Central memory CD8-positive, alpha-beta T cell (primary cell): Measurements from ENCODE around the gene ZBTB40.

Experiments
- ATAC-seq: fragments of 150-1000 bp; cut with Tn5 transposase; replicated peaks from 2 replicates; pipeline ENCODE4 v1.10.0; 2022; ENCODE audit warnings: mild to moderate bottlenecking, moderate FRiP score, moderate number of reproducible peaks; ENCODE audit not compliant: poor library complexity, severe bottlenecking; ENCODE audit errors: extremely low read depth
- DNase-seq, 2 donors: peaks; one replicate each; pipeline ENCODE4 v3.0.0; 2021; ENCODE audit warnings: low spot score in 2 of 2
- H3K27ac Mint-ChIP-seq: one replicate; pipeline ENCODE4 v1.8.0; 2022; ENCODE audit warnings: low read depth, mild to moderate bottlenecking, moderate library complexity, mixed read lengths
- H3K27me3 Mint-ChIP-seq: one replicate; pipeline ENCODE4 v1.8.0; 2022; ENCODE audit warnings: mixed read lengths
- H3K36me3 Mint-ChIP-seq: one replicate; pipeline ENCODE4 v1.8.0; 2022; ENCODE audit warnings: mild to moderate bottlenecking, moderate library complexity, mixed read lengths; ENCODE audit not compliant: insufficient read depth
- H3K4me1 Mint-ChIP-seq: one replicate; pipeline ENCODE4 v1.8.0; 2022; ENCODE audit warnings: mixed read lengths
- H3K4me3 Mint-ChIP-seq: one replicate; pipeline ENCODE4 v1.8.0; 2022; ENCODE audit warnings: mild to moderate bottlenecking, moderate library complexity, mixed read lengths
- H3K9me3 Mint-ChIP-seq: one replicate; pipeline ENCODE4 v1.8.0; 2022; ENCODE audit warnings: mixed read lengths

ZBTB40 gene

DNA sequence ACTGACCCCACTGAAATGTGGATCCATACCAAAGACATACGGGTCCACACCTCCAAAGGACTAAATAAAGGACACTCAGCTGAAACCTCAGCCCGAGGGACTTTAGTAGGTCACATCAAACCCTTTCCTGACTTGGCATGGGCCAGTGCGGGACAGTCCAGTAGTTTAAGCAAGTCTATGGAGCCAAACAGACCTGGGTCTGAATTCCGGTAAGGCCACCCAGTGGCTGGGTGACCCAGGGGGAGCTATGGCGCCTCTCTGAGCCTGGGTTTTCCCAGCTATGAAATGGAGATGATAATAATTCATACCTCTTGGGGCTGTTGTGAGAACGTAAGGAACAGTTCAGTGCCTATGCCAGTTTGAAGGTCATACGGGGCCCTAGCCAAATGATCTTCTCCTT is 36.2 kb upstream of the ZBTB40 start:
- H3K27ac Mint-ChIP-seq, result no peak overlapping the region
- H3K4me3 Mint-ChIP-seq, result no peak overlapping the region
- H3K9me3 Mint-ChIP-seq, result no peaks in the 10 kb centered on the region
- H3K36me3 Mint-ChIP-seq, result no peaks in the 10 kb centered on the region
- ATAC-seq (no peak), DNase-seq (no peak)
- H3K27me3 Mint-ChIP-seq, result peaks cover 50% of the 10 kb centered on the region
- no peaks in the 10 kb centered on the region for H3K4me1 Mint-ChIP-seq

DNA sequence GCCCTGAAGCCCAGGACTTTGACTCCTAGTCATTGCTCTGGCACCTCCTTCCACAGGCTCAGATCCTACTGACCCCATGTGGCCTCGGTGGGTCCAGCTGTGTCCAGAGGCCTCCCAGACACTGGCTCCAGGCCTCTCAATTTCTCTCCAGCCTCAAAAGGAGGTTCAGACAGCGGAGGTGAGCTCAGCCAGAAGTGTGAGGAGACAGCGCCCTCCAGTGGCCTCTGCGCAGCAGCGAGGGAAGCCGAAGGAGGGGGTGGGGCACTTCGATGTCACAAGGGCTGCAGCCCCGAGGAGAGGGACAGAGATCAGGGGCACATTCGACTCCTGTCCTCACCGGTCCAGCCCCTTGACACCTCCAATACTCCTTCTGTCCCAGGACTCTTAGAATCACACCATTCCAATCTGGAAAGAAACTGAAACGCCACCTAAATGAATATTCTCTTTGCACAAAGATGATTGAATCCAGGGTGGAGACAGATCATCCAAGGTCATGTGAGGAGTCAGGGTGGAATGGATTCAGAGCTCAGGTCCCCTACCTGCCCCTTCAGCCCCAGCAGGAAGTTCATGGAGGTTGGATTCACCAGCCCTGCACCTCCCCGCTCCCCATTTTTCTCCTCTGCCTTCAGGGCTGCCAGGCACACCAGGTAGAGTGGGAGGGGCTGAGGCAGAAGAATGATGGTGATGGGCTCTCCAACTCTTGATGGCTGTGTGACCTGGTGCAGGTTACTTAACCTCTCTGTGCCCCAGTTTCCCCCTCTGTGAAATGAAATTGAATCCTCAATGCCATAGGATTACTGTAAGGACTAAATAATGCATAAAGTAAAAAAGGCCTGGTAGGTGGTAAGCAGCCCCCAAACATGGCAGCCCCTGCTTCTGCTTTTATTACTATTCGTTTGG is 34.8 kb upstream of the ZBTB40 start:
- Mint-ChIP-seq H3K4me3 (no peak overlapping the region), H3K9me3 (no peaks in the 10 kb centered on the region), H3K4me1 (no peaks in the 10 kb centered on the region), H3K27me3 (peaks cover 44% of the 10 kb centered on the region), H3K27ac (no peak overlapping the region), H3K36me3 (no peaks in the 10 kb centered on the region)
- ATAC-seq, result peak; percentile 36
- peak; percentile 58 to 66 for DNase-seq

DNA sequence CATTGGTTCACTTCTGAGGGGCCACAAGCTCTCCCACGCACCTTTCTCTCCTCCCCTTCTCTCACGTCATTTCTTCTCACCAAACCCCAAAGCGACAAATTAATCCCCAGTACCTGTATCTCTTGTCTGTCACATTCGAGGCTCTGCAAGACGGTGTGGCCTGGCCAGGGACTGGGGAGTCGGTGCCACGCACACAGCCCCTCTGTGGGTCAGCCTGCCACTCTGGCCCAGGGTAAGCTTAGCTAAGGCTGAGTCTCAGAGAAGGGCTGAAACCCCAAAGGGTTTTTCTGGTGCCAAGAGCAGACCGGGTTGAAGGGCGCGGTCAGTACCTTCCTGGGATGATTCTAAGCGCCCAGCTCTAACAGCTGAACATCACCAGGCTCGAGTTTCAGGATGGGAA is 34.2 kb upstream of the ZBTB40 start:
- no peak for DNase-seq
- Mint-ChIP-seq H3K27me3 (peaks cover 42% of the 10 kb centered on the region), H3K4me1 (no peaks in the 10 kb centered on the region), H3K27ac (no peak overlapping the region), H3K4me3 (no peak overlapping the region), H3K9me3 (no peaks in the 10 kb centered on the region), H3K36me3 (no peaks in the 10 kb centered on the region)
- ATAC-seq, result no peak

DNA sequence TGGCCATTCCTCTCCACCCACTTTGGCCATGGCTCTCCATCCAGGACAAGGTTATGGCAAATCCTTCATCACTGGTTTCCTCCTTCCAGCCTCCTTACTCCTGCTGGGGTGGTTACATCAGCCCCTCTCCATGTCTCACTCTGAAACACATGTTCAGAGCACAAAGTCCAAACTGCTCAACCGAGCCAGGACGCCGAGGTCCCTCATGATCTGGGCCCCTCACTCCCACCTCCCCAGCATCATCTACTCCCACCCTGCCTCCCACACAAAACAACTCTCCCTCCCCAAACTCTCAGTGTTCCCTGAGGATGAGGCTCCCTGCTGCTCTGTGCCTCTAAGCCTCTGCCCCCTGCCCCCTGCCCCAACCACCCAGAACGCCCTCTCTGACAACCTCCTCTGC is 33.3 kb upstream of the ZBTB40 start:
- H3K27ac Mint-ChIP-seq, result no peak overlapping the region
- H3K4me1 Mint-ChIP-seq, result no peaks in the 10 kb centered on the region
- no peaks in the 10 kb centered on the region for H3K9me3 Mint-ChIP-seq
- no peak for DNase-seq
- H3K27me3 Mint-ChIP-seq, result peaks cover 42% of the 10 kb centered on the region
- ATAC-seq, result no peak
- no peaks in the 10 kb centered on the region for H3K36me3 Mint-ChIP-seq
- no peak overlapping the region for H3K4me3 Mint-ChIP-seq

DNA sequence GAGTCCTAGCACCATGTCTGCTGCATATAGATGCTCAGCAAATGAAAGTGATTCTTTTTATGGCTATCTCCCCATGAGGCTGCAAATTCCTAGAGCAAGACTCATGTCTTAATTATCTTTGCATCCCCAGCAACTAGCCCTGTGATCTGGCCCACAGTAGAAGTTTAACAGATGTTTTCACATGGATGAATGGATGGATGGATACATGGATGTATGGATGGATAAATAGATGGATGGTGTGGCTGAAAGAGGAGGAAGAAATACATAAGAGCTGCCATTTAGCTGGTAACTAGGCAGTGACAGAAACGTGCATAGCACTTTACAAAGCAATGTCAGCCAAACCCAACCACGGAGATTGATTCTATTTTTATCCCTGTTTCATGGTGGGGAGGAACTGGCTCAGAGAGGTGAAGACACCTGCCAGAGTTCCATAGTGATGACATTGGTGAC is 32.7 kb upstream of the ZBTB40 start:
- H3K4me1 Mint-ChIP-seq, result no peaks in the 10 kb centered on the region
- H3K4me3 Mint-ChIP-seq, result no peak overlapping the region
- DNase-seq, result no peak
- H3K27ac Mint-ChIP-seq, result no peak overlapping the region
- ATAC-seq, result no peak
- no peaks in the 10 kb centered on the region for H3K9me3 Mint-ChIP-seq
- H3K27me3 Mint-ChIP-seq, result peaks cover 42% of the 10 kb centered on the region
- H3K36me3 Mint-ChIP-seq, result no peaks in the 10 kb centered on the region

DNA sequence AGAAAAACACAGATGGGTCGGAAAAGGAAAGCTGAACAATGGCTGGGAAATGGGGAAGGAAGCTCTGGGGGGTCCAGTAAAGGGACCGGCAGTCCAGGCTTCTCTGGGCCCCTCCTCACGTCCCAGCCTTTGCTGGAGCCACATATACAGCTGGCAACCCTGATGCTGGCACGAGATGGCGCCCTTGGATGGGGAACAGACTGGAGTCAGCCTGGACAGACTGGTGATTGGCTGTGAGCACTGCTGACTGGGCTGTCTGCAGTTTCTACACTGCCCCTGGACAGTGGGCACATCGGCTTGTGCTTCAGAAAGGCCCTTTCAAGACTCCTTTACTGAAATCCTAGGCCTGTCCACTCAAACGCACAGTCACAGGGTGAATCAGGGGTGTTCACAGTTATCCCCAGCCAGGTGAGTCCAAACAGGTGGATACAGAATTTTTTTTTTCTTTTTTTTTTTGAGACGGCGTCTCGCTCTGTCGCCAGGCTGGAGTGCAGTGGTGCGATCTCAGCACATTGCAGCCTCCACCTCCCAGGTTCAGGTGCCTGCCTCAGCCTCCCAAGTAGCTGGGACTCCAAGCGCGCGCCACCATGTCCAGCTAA is 31.1 kb upstream of the ZBTB40 start:
- Mint-ChIP-seq H3K27ac (no peak overlapping the region), H3K4me3 (no peak overlapping the region), H3K4me1 (no peaks in the 10 kb centered on the region), H3K9me3 (no peaks in the 10 kb centered on the region), H3K27me3 (peaks cover 42% of the 10 kb centered on the region), H3K36me3 (no peaks in the 10 kb centered on the region)
- ATAC-seq (peak; percentile 49), DNase-seq (no peak)

DNA sequence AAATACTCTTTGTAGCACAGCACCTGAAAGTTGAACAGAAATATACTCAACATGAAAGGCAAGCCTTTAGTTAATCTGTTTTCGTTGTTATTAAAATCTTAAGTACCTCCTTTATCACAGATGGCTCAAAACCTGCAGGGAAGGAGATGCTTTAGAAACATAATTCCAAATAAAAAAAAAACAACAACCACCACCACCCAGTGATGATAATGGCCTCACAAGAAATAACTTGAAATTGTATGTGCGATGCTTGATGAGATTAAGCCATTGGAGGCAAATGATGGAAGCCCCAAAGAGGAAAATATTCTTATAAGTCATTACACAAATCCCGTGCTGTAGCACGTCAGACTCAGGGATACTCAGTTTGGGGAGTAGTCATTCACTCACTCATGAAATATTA is 24.9 kb upstream of the ZBTB40 start:
- H3K4me3 Mint-ChIP-seq, result no peak overlapping the region
- no peaks in the 10 kb centered on the region for H3K27me3 Mint-ChIP-seq
- H3K9me3 Mint-ChIP-seq, result no peaks in the 10 kb centered on the region
- H3K27ac Mint-ChIP-seq, result no peak overlapping the region
- peaks cover 5% of the 10 kb centered on the region for H3K4me1 Mint-ChIP-seq
- DNase-seq (no peak), ATAC-seq (no peak)
- no peaks in the 10 kb centered on the region for H3K36me3 Mint-ChIP-seq

DNA sequence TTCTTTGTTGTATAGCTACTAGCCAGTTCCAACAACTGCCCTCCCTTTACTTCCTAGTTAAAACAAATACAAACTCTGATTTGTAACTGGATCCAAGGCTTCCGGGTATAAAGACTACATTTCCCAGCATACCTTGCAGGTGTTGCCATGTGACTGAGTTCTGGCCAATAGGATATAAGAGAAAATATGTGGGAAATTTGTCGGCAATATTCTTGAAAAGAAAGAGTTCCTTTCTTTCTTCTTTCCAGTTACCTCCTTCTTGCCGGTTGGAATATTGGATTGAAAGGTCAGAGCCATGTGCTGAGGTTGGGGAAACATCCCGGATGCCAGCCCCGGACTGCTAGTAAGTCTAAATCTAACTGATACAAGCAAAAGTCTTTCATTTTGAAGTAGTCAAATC is 23.0 kb upstream of the ZBTB40 start:
- Mint-ChIP-seq H3K4me1 (peaks cover 5% of the 10 kb centered on the region), H3K9me3 (no peaks in the 10 kb centered on the region), H3K27me3 (no peaks in the 10 kb centered on the region), H3K4me3 (peak overlapping the region; percentile 63), H3K36me3 (no peaks in the 10 kb centered on the region), H3K27ac (no peak overlapping the region)
- peak; percentile 64 for ATAC-seq
- DNase-seq, result peak in 1 of 2 donors; percentile 34

DNA sequence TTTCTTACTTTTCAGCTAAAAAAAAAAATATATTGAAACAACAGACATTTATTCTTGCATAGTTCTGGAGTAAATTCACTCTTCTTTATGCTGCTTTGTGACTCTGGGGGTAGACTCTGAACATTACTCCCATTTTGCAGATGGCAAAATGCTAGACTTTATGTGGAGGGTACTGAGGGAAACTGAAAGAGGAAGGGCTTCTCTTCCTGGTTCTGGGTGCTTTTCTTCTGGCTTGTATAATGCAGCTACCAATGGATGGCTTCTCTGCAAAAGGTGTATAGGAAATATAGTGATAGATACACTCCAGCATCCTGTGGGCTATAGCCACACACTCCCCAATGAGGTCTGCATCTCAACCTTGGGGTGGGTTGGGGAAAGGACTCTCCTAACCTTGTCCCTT is 19.7 kb upstream of the ZBTB40 start:
- Mint-ChIP-seq H3K27me3 (peaks cover 18% of the 10 kb centered on the region), H3K9me3 (no peaks in the 10 kb centered on the region), H3K4me1 (peaks cover 5% of the 10 kb centered on the region), H3K36me3 (no peaks in the 10 kb centered on the region), H3K27ac (no peak overlapping the region), H3K4me3 (no peak overlapping the region)
- ATAC-seq (no peak), DNase-seq (no peak)

DNA sequence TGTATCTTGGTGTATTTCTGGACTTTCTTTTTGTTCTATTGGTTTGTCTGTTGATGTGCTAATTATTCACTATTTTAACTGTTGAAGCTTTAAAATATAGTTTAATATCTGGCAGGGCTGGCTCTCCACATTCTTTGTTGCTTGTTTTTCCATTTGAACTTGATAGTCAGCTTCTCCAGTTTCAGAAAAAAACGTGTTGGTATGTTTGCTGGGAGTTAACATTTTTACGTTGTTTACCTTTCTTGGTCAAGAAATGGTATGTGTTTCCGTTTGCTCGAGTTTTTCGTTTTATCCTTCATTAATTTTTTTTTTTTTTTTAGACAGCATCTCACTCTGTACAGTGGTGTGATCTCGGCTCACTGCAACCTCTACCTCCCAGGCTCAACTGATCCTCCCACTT is 16.9 kb upstream of the ZBTB40 start:
- Mint-ChIP-seq H3K27me3 (peaks cover 36% of the 10 kb centered on the region), H3K4me1 (no peaks in the 10 kb centered on the region), H3K4me3 (no peak overlapping the region), H3K36me3 (no peaks in the 10 kb centered on the region), H3K9me3 (peaks cover 5% of the 10 kb centered on the region), H3K27ac (no peak overlapping the region)
- ATAC-seq (no peak), DNase-seq (no peak)

DNA sequence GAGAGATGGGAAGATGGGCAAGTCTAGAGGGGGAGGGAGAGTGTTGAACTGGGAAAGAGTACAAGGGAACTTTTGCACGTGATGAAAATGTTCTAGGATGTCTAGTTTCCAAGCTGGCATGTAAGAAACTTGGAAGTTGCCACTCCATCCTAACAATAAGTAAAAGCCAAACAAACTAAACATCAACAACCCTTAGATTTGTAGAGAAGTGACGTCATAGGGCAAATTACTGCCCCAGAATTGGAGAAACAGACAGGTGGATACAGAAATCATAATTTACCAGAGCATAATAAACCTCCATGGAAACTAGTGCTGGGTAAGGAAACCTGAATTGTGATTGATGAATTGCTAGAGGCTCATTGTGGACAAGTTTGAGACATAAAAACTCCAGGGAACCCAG is 14.7 kb upstream of the ZBTB40 start:
- Mint-ChIP-seq H3K27ac (no peak overlapping the region), H3K36me3 (no peaks in the 10 kb centered on the region), H3K4me3 (no peak overlapping the region), H3K9me3 (peaks cover 10% of the 10 kb centered on the region), H3K4me1 (no peaks in the 10 kb centered on the region), H3K27me3 (peaks cover 42% of the 10 kb centered on the region)
- DNase-seq (no peak), ATAC-seq (no peak)

DNA sequence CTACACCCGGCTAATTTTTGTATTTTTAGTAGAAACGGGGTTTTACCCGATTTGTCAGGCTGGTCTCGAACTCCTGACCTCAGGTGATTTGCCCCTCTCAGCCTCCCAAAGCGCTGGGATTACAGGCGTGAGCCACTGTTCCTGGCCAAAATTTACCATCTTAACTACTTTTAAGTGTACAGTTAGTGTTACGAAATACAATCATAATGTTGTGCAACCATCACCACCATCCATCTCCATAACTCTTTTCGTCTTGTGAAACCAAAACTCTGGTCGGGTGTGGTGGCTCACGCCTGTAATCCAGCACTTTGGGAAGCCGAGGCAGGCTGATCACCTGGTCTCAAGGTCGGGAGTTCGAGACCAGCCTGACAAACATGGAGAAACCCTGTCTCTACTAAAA is 14.1 kb upstream of the ZBTB40 start:
- H3K27me3 Mint-ChIP-seq, result peaks cover 49% of the 10 kb centered on the region

DNA sequence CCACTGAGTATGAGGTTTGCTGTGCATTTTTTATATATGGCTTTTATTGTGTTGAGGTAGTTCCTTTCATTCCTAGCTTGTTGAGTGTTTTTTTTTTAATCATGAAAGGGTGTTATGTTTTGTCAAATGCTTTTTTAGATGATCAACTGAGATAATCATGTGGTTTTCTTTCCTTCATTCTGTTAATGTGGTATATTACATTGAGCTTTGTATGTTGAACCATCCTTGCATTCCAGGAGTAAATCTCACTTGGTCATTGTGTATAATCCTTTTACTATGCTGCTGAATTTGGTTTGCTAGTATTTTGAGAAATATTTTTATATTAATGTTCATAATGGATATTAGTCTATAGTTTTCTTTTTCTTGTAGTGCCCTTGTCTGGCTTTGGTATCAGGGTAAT is 11.1 kb upstream of the ZBTB40 start:
- peaks cover 57% of the 10 kb centered on the region for H3K27me3 Mint-ChIP-seq
- ATAC-seq, result no peak

More for the DNA sequence above, 14.1 kb upstream of the ZBTB40 start:
- Mint-ChIP-seq H3K36me3 (no peaks in the 10 kb centered on the region), H3K4me3 (no peak overlapping the region), H3K27ac (no peak overlapping the region), H3K4me1 (no peaks in the 10 kb centered on the region), H3K9me3 (peaks cover 15% of the 10 kb centered on the region)
- ATAC-seq (no peak), DNase-seq (no peak)

More for the DNA sequence above, 11.1 kb upstream of the ZBTB40 start:
- Mint-ChIP-seq H3K4me3 (no peak overlapping the region), H3K27ac (no peak overlapping the region), H3K36me3 (no peaks in the 10 kb centered on the region), H3K4me1 (no peaks in the 10 kb centered on the region), H3K9me3 (peaks cover 15% of the 10 kb centered on the region)
- DNase-seq, result no peak
